ENCODE measurements around the gene PILRB.
"Not testable (repeated sequence)": the region's sequence is repeated elsewhere in the genome, so short reads cannot be mapped to it uniquely, and the experiment has no call there.

Gene PILRB

GRCh38 chr7:100356416-100357068 lies 1.4 kb upstream of the PILRB start:
- DNase-seq, result no peak

DNA sequence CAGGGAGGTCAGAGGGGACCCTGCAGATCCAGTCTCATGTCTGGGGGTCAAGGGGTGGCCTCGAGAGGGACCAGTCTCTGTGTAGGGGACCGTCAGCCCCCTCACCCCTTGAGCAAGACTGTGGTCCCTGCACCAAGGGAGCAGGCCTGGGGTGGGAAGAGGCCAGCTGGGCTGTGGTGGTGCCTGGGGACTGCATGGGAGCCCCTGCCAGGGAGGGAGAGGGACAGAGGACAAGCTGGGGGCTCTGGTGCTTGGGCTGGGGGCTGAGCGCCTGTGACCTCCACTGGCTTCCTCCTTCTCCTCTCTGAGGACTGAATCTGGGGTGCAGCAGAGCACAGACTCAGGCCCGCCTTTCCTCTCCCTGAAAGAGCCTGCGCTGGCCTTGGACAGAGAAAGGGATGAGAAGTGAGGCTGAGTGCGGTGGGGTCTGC lies 771 bp upstream of the PILRB start:
- DNase-seq, result no peak

DNA sequence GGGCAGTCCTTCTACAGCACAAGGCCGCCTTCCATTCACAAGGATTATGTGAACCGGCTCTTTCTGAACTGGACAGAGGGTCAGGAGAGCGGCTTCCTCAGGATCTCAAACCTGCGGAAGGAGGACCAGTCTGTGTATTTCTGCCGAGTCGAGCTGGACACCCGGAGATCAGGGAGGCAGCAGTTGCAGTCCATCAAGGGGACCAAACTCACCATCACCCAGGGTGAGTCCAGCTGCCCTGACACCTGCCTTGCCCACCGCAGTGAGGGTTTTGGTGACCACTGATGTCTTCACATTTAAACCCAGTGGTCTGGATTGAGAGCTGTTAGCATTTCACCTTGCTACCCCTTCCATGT lies 918 bp downstream of the PILRB start:
- DNase-seq, result no peak

- no peak for DNase-seq
Observed at GRCh38 chr7:100360135-100360854, 2.4 kb downstream of the PILRB start.

GRCh38 chr7:100363098-100363497 lies 5.2 kb downstream of the PILRB start:
- no peak for DNase-seq

- not testable (repeated sequence) for DNase-seq
Observed at GRCh38 chr7:100363797-100364196, 5.9 kb downstream of the PILRB start.

DNA sequence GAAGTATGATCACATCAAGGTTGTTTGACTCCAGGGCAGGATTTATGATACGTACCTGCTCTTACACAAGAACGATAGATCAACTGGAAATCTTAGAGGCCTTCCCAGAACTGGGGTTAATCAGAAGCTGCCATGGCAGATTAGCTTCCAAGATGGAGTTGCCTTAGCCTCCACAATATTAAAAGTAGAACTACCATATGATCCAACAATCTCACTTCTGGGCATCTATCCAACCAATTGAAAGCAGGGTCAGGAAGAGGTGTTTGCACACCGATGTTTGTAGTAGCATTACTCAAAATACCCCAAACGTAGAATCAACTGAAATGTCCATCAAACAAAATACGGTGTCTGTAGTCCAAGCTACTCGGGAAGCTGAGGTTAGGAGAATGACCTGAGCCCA lies 6.6 kb downstream of the PILRB start:
- no peak for DNase-seq

- not testable (repeated sequence) for DNase-seq
Observed at GRCh38 chr7:100365998-100366367, 8.1 kb downstream of the PILRB start.

DNA sequence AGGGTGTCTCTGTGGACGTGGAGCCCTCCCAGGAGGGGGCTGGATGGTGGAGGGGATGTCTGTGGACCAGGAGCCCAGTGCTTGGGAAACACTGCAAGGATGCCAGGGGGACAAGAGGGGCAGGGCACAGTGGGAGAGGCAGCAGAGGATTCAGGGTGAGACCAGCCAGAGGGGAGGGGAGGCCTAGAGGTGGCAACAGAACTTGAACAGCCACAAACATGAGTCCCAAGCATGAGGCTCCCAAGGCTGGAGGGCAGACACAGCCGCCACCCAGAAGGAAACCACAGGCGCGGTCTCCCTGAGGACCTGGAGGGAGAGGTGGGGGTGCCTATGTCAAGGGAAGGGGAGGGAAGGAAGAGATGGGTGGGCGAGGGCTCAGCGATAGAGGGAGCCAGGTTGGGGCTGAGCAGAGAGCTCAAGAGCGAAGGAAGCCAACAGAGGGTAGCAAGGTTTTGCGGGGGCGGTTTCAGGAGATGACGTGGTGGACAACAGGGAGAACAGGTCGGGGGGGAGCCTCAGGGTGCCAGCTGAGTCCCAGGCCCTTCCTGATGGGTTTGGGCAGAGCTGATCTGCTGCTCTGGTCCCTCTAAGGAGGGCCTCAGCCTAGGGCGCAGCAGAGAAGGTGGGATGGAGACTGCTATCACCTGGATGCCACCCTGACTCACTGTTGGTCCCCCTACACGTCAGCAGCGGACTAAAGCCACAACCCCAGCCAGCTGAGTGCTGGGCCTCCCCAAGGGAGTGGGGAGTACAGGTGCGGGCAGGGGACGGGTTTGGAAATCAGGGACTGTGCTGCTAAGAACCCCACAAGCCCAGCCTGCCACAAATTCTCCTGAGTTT lies 8.7 kb downstream of the PILRB start:
- DNase-seq, result no peak

DNA sequence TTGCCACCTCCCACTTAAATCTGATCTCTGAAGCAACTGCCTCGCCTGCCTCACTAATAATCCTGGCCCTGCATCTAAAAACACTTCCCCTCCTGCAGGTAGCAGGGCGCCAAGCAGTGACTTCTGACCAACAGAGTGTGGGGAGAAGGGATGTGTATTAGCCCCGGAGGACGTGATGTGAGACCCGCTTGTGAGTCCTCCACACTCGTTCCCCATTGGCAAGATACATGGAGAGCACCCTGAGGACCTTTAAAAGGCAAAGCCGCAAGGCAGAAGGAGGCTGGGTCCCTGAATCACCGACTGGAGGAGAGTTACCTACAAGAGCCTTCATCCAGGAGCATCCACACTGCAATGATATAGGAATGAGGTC lies 9.3 kb downstream of the PILRB start:
- no peak for DNase-seq

DNA sequence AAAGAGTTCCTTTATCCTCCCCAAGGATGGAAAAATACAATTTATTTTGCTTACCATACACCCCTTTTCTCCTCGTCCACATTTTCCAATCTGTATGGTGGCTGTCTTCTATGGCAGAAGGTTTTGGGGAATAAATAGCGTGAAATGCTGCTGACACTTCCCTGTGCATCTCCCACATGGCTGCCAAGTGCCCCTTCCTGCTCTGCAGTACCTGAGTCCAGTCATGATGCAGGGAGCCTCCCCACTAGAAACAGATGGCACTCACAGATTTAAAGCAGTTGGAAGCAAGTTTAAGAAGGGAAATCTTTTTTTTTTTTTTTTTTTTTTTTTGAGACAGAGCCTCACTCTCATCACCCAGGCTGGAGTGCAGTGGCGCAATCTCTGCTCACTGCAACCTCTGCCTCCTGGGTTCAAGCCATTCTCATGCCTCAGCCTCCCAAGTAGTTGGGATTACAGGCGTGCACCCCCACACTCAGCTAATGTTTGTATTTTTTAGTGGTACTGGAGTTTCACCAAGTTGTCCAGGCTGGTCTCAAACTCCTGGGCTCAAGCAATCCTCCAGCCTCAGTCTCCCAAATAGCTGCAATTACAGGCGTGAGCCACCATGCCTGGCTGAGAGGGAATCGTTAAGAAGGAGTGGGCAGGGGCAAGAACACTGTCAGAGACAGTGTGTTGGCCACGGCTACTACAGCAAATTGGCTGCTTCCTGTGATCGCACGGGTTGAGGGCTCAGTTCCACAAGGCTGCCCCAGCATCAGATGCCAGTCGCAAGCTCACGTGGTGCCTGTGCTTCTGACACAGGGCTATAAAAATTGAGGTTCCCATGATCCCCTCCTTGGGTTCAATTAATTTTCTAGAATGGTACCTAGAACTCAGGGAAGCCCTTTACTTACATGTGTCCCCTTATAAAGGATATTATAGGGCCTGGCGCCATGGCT lies 10.0 kb downstream of the PILRB start:
- DNase-seq, result no peak

- no peak for DNase-seq
Observed at GRCh38 chr7:100369105-100369504, 11.2 kb downstream of the PILRB start.

- DNase-seq, result no peak
Observed at GRCh38 chr7:100370303-100370702, 12.4 kb downstream of the PILRB start.

DNA sequence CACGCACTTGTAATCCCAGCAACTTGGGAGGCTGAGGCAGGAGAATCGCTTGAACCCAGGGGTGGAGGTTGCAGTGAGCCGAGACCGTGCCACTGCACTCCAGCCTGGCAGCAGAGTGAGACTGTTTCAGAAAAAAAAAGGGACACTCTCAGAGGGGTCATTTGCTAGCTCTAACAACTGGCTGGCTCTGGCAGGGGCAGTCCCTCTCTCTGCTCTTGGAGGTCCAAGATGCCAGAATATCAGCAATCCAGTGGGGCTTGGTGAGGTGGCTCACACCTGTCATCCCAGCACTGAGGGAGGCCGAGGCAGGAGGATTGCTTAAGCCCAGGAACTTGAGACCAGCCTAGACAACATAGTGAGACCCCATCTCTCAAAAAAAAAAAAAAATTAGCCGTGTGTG lies 12.8 kb downstream of the PILRB start:
- no peak for DNase-seq

GRCh38 chr7:100371561-100372171 lies 13.7 kb downstream of the PILRB start:
- no peak for DNase-seq

DNA sequence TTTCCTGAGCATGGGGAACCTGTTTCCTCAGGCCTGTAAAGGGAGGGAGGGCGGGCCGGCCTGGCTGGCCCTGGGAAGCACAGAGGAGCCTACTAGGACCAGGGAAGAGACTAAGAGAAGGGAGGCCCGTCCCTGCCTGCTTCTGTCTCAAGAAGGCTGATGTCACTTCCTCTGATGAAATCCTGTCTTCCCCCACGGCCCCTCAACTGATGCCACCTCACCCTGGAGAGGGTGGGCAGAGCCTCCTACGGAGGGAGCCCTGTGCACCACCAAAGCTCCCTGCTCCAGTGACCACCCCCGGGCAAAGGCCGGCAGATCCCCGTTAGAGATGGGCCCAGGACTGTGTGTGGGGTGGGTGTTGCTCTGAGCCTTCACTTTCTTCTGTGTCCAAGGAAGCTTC lies 14.3 kb downstream of the PILRB start:
- no peak for DNase-seq

DNA sequence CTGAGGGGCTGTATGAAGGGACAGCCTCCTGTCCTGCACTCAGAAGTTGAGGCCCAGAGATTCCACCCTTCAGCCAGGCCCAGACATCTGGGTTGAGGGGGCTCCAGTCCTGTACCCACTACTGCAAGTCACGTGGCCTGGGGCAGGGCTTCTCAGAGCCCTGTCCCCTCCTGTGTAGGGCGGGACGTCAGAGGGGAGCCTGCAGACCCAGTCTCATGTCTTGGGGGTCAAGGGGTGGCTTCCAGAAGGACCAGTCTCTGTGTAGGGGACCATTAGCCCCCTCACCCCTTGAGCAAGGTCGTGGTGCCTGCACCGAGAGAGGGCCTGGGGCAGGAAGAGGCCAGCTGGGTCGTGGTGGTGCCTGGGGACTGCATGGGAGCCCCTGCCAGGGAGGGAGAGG lies 14.8 kb downstream of the PILRB start:
- DNase-seq, result no peak

DNA sequence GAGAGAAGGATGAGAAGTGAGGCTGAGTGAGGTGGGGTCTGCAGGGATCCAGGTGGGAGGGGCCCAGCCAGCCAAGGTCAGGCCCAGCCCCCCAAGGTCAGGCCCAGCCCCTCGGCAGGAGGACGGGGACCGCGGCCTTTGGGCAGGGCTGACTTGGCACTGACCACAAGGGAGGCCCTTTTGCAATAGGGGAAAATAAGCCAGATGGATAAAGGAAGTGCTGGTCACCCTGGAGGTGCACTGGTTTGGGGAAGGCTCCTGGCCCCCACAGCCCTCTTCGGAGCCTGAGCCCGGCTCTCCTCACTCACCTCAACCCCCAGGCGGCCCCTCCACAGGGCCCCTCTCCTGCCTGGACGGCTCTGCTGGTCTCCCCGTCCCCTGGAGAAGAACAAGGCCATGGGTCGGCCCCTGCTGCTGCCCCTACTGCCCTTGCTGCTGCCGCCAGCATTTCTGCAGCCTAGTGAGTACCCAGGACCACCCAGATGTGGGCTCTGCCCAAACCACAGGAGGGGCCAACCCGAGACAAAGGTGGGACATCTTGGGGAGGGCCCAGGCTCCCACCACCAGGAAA lies 15.4 kb downstream of the PILRB start, which contains the start of gene PILRA:
PILRA (plus strand) TSS at position 227 of the 571 bp plus-strand sequence; CDS start at position 397, 170 bp downstream.
- DNase-seq, result no peak

GRCh38 chr7:100373870-100374598 lies 16.1 kb downstream of the PILRB start:
- not testable (repeated sequence) for DNase-seq

DNA sequence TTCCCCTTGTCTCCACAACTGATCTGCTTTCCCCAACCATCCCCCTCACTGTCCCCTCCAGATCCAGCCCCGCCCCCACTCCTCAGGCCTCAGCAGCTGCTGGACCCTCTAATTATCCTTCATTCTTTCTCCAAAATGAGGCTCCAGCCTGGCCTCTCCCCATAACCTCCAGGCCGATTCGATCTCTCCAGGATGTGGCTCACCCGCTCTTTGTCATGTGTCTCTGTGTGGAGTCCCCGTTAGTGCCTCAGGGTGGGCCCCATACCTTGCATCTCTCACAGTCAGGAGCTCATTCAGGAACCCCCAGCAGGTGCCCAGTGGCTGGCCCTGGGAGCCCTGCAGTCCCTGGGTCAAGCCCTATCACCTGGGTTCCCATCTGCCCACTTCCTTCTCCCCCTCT lies 16.7 kb downstream of the PILRB start:
- DNase-seq, result no peak

- DNase-seq, result no peak
Observed at GRCh38 chr7:100376066-100376465, 18.1 kb downstream of the PILRB start.

All from central memory CD4-positive, alpha-beta T cell (primary cell).